Testis (tissue), 3 donors: ENCODE measurements around the gene KCNQ1. TPM values are rescaled to one million over a fixed set of nuclear protein-coding genes. Genes with fewer than 3 reads are reported as not detected.

ENCODE experiments used
- DNase-seq: peaks from one replicate; pipeline ENCODE4 v3.0.0-alpha.2; 2019
- H3K27ac ChIP-seq, 2 donors: fragments of 200-600 bp; sonication (generic); one replicate each; pipeline ENCODE4 v1.5.1; 2019
- H3K27me3 ChIP-seq: fragments of 200-600 bp; sonication (generic); one replicate; pipeline ENCODE4 v1.5.1; 2019
- H3K36me3 ChIP-seq: fragments of 200-600 bp; sonication (generic); one replicate; pipeline ENCODE4 v1.5.1; 2017; ENCODE audit warnings: low read depth; ENCODE audit errors: missing control alignments
- H3K4me1 ChIP-seq: fragments of 200-600 bp; sonication (generic); one replicate; pipeline ENCODE4 v1.5.1; 2019
- H3K4me3 ChIP-seq, 2 donors: fragments of 200-600 bp; sonication (generic); one replicate each; pipeline ENCODE4 v1.5.1; 2017 to 2019
- H3K9me3 ChIP-seq: fragments of 200-600 bp; sonication (generic); one replicate; pipeline ENCODE4 v1.5.1; 2017
- CTCF ChIP-seq, 3 experiments: fragments of 450-650 bp in 2 of 3; fragments of 200-600 bp in 1 of 3; sonication (generic) in 1 of 3; IDR thresholded peaks; one replicate each; pipeline ENCODE4 v1.5.1; 2016 to 2019; ENCODE audit warnings: antibody characterized with exemption in 3 of 3, mild to moderate bottlenecking in 2 of 3, moderate library complexity in 1 of 3
- POLR2A ChIP-seq: fragments of 450-650 bp; IDR thresholded peaks from one replicate; pipeline ENCODE4 v1.6.1; 2017; ENCODE audit warnings: antibody characterized with exemption, mild to moderate bottlenecking, moderate library complexity
- WGBS, 2 donors: methylation state at CpG; one replicate each; pipeline ENCODE4 v1.1.5; 2018; 5-methylcytosine and 5-hydroxymethylcytosine counted together
- intact Hi-C: fragments of 100-400 bp; cut with DNase I; formaldehyde crosslinking; loops from one replicate; pipeline ENCODE4 v1.15.1; 2023; ENCODE audit warnings: low total_unique reads
- polyA plus RNA-seq: library from polyadenylated mRNA; stranded (reverse); fragments of 350-450 nt; fragmentation: Illumina TruSeq; extraction: RNeasy Lipid Tissue Mini Kit (QIAGEN cat#74804); gene quantifications from one replicate; pipeline ENCODE4 v1.2.3, GENCODE V29; 2014; ENCODE audit warnings: low read depth, low replicate concordance; ENCODE audit not compliant: insufficient read depth
- total RNA-seq, 2 donors: library from RNA; depleted of rRNA; stranded (reverse); fragments of >200 nt; gene quantifications; one replicate each; pipeline ENCODE4 v1.2.3, GENCODE V29; 2016

The KCNQ1 gene
- total and polyA plus RNA-seq, 3 donors from 2014 or later: 6.0 to 24.2 (median 12.8) TPM

GRCh38 chr11:2891326-2892214 is 446.8 kb downstream of the KCNQ1 start:
- Histone ChIP-seq H3K27ac (peak overlapping the region; percentile 90 to 97), H3K36me3 (no peaks in the 10 kb centered on the region), H3K4me1 (peaks cover 43% of the 10 kb centered on the region), H3K4me3 (no peak overlapping the region), H3K27me3 (no peaks in the 10 kb centered on the region), H3K9me3 (no peaks in the 10 kb centered on the region)
- 39 to 65% methylated on average over 11 to 17 of the region's 17 CpGs for WGBS, 2 donors
- DNase-seq: peak; percentile 65
- TF ChIP-seq CTCF (IDR thresholded peaks at IDR 0.05) (no peak), POLR2A (no peak)
- intact Hi-C loops: loop anchor here (10.0 kb wide), 1 partner anchor 467 kb away; no protein-coding TSS in a partner anchor

GRCh38 chr11:2892215-2892966 is 447.6 kb downstream of the KCNQ1 start:
- Histone ChIP-seq H3K4me1 (peaks cover 39% of the 10 kb centered on the region), H3K27ac (peak overlapping the region; percentile 90 to 97), H3K36me3 (no peaks in the 10 kb centered on the region), H3K9me3 (no peaks in the 10 kb centered on the region), H3K4me3 (peak overlapping the region in 1 of 2 donors; percentile 16), H3K27me3 (no peaks in the 10 kb centered on the region)
- DNase-seq: peak; percentile 46
- WGBS, 2 donors: 10 to 27% methylated on average over 27 to 32 of the region's 34 CpGs
- TF ChIP-seq CTCF (IDR thresholded peaks at IDR 0.05) (peak; percentile 88 to 96 (median 94)), POLR2A (no peak)
- intact Hi-C loops: loop anchor here (10.0 kb wide), 1 partner anchor 468 kb away; no protein-coding TSS in a partner anchor

DNA sequence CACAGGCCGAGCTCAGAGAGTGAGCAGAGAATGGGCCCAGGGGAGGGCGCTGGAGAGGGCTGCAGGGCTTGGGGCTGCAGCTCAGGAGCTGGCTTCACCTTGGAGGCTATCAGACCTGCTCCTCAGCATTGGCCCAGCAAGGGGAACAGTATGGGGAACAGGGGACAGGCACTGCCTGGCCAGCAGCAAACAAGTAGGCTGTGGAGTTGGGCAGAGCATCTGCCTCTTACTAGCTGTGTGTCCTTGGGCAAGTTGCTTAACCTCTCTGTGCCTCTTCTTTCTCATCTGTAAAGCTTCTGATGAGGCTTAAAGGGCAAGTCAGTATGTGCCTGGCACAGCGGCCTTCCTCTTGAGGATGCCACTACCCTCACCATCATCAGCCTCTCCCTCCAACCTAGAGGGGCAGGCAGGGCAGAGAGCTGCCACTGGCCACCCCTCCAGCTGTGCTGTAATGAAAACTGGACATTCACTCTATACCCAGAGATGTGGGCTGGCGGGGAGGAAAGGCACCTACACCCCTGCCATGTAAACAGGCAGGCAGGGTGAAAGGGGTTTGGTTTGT is 448.2 kb downstream of the KCNQ1 start:
- no peaks in the 10 kb centered on the region for H3K36me3 ChIP-seq
- H3K9me3 ChIP-seq: no peaks in the 10 kb centered on the region
- 64 to 100% methylated on average over 2 to 4 of the region's 4 CpGs for WGBS, 2 donors
- no peak for TF ChIP-seq POLR2A
- TF ChIP-seq CTCF (IDR thresholded peaks at IDR 0.05): no peak
- no peak overlapping the region for H3K27ac ChIP-seq
- intact Hi-C loops: loop anchor here (10.0 kb wide), 1 partner anchor 468 kb away; no protein-coding TSS in a partner anchor
- H3K4me3 ChIP-seq: no peak overlapping the region
- no peak for DNase-seq
- peaks cover 33% of the 10 kb centered on the region for H3K4me1 ChIP-seq
- H3K27me3 ChIP-seq: no peaks in the 10 kb centered on the region

- TF ChIP-seq POLR2A: no peak
- no peak for TF ChIP-seq CTCF (IDR thresholded peaks at IDR 0.05)
- Histone ChIP-seq H3K36me3 (no peaks in the 10 kb centered on the region), H3K9me3 (no peaks in the 10 kb centered on the region), H3K27me3 (no peaks in the 10 kb centered on the region), H3K27ac (no peak overlapping the region), H3K4me1 (peaks cover 27% of the 10 kb centered on the region), H3K4me3 (no peak overlapping the region)
- WGBS, 2 donors: 87 to 89% methylated on average over 3 to 4 of the region's 4 CpGs
- no peak for DNase-seq
- intact Hi-C loops: loop anchor here (10.0 kb wide), 1 partner anchor 469 kb away; no protein-coding TSS in a partner anchor
Measured at GRCh38 chr11:2893935-2894334, 449.1 kb downstream of the KCNQ1 start.
